ENCODE data around the gene GPR143.

GRCh38 chrX:9747644-9748043 is 18.0 kb downstream of the GPR143 start:
- no peak for TF ChIP-seq CTCF (IDR thresholded peaks at IDR 0.05 in 8 of 11, conservative IDR thresholded peaks at IDR 0.05 in 3 of 11)
- TF ChIP-seq POLR2A (IDR thresholded peaks at IDR 0.05), result no peak
- no peak for TF ChIP-seq POLR2AphosphoS5 (IDR thresholded peaks at IDR 0.05)
